Renal pelvis (tissue), 4 donors: Measurements from ENCODE around the gene FN1. TPM values are rescaled to one million over a fixed set of nuclear protein-coding genes. Genes with fewer than 3 reads are reported as not detected.
A peak's percentile ranks its signal among the peaks of the same experiment; 100 is the strongest.

ENCODE experiments used
- DNase-seq: peaks from one replicate; pipeline ENCODE4 v3.0.0-alpha.2; 2013
- polyA plus RNA-seq, 3 donors: library from polyadenylated mRNA; unstranded; fragments of 120-200 nt; gene quantifications; one replicate each; pipeline ENCODE4 v1.2.1, GENCODE V29; 2013; ENCODE audit not compliant: insufficient read length in 3 of 3

The FN1 gene
- polyA plus RNA-seq, 3 donors: 399 to 514 (median 427) TPM

- DNase-seq: no peak
These were observed 14.5 kb upstream of the FN1 start for GRCh38 chr2:215450188-215451011.

DNA sequence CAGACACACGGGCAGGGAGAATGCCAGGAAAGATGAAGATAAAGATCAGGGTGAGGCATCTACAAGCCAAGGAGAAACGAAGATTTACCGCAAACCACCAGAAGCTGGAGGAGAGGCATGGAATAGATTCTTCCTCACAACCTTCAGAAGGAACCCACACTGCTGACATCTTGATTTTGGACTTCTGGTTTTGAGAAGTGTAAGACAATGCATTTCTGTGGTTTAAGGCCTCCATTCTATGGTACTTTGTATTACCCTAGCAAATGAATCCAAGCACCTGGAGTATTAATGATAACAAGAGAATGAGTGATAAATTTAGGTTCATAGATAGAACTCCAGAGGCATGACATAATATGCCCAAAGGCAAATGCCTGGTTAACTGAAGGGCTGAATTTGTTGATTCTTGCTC, 11.8 kb upstream of the FN1 start:
- DNase-seq: no peak

DNA sequence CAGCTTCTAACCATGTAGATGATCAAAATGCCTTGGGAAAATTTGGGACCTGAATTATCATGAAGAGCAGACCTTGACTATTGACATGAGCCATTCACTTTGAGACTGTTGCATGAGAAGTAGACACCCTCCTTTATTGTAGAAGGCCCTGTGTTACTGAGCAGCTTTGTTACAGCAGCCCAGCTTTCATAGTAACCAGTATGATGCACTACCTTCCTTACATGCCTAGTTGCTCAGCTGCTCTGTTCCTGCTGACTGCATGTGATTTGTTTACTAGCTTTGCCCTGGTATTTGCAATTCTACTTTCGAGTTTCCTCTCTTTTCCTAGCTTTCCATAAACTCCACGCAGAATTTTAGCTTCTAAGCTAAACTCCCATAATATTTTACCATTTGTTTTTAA, 11.2 kb upstream of the FN1 start:
- DNase-seq: no peak

GRCh38 chr2:215442401-215442787, 6.5 kb upstream of the FN1 start:
- no peak for DNase-seq

GRCh38 chr2:215441560-215442400, 5.9 kb upstream of the FN1 start:
- DNase-seq: no peak

GRCh38 chr2:215439980-215440512, 4.2 kb upstream of the FN1 start:
- DNase-seq: no peak

- DNase-seq: no peak
These were observed 3.5 kb upstream of the FN1 start for GRCh38 chr2:215439404-215439803.

DNA sequence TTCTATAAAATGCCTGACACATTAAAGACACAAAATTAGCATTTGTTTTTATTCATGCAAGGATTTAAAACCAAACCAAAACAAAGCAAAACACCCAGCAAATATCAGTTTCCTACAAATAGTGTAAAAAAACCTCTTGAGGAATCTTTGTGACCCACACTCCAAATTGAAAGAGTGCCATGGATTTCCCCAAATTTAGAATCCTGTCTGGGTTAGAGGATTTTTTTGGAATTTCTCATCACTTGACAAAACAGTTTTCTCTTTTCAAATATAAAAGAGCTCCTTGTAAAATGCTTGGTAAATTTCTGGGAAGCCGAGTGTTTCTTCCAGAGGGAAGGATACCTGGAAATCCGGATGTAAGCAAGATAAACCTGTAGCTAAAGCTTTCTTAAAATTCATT, 1.7 kb upstream of the FN1 start:
- no peak for DNase-seq

DNA sequence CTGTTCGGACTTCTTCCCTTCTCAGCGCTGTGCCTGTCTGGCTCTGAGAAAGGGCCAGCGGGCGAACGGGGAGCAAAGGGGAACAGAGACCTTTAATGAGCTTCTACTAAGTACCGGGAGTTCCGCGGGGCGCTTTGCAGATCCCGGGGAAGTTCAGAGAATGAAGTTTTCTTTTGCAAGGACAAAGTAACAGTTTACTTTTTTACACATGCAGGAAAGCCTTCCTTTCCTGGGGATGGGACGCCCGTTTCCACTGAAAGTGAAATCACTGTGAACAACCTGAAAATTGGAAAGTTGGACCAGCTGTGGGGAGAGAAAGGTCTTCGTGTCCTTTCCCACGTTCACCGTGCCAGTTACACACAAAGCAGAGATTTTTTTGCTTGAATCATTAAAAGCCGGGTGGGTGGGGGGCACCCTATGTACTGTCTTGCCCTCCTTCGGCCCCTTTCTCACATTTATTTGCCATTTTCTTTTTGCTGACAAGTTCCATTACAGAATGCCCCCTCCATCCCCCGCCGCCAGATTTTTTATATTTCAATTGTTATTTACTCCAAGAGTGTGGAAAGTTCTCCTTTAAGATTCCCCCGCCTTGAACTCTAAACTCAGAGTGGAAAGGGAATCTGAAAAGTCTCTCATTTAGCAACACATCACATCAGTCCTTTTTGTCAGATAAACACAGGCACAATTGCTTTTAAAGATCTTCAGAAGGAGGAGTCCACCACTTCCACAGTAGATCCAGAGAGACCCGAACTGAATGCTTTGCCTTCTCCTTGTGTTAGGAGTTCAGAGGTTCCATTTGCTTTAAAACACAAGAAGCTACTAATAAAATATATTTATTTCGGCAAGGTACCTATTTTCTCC, 1.1 kb upstream of the FN1 start:
- DNase-seq: peak; percentile 14

DNA sequence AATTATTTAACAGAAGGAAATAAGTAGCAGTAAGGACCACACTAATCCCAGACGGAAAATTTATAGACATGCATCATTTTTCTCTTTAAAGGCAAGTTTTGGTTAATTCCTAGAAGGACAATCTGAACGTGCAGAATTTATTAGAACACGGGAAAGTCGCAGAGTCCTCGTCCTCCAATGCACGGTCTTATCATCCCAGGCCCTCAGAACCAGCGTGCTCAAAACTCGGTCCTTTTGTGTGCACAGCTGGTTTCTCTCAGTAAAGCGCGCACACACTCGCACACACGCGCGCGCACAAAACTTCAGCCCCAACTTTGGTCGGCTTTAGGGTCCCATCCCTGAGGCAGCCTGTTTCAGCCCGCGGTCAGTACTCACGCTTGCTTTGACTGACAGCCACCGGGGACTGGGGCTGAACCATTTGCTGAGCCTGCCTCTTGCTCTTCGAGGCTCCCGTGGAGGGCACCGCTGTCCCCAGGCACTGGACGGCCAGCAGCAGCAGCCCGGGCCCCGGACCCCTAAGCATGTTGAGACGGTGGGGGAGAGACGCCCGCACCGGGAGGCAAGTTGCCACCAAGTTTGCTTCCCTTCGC, 493 bp downstream of the FN1 start:
- peak; percentile 57 for DNase-seq

- peak; percentile 31 for DNase-seq
These were observed 1.2 kb downstream of the FN1 start for GRCh38 chr2:215434447-215435279.

DNA sequence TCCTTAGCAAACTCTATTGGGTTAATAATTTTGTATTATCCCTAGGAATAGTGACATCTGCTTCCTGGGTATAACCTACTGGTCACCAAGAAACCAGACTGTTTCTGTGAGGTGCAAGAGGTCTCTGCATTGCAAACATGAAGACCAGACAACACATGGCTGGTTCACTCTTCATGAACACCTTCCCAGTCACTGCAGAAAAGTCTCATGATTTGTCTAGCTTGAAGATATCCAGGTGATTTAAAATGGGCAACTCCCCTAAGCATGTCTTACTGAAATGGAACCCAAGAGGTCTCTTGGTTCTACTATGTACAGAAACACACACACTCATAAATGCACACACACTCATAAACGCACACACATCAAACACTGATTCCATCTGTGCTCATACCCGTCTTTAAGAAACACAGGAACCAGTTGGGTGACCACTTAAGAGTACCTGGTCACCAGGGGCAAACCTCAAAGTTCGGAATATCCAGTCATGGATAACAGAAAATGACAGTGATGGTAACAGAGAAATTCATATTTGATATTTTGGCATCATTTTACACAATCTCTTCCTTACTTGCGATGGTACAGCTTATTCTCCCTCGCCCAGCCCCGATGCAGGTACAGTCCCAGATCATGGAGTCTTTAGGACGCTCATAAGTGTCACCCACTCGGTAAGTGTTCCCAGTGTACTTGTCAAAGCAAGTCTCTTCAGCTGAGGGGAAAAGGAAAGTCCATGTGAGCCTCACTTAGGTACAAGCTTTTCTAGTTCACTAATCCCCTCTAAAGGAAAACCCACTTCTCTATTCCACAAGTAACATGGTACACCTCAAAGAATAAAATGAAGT, 2.9 kb downstream of the FN1 start:
- DNase-seq: no peak

DNA sequence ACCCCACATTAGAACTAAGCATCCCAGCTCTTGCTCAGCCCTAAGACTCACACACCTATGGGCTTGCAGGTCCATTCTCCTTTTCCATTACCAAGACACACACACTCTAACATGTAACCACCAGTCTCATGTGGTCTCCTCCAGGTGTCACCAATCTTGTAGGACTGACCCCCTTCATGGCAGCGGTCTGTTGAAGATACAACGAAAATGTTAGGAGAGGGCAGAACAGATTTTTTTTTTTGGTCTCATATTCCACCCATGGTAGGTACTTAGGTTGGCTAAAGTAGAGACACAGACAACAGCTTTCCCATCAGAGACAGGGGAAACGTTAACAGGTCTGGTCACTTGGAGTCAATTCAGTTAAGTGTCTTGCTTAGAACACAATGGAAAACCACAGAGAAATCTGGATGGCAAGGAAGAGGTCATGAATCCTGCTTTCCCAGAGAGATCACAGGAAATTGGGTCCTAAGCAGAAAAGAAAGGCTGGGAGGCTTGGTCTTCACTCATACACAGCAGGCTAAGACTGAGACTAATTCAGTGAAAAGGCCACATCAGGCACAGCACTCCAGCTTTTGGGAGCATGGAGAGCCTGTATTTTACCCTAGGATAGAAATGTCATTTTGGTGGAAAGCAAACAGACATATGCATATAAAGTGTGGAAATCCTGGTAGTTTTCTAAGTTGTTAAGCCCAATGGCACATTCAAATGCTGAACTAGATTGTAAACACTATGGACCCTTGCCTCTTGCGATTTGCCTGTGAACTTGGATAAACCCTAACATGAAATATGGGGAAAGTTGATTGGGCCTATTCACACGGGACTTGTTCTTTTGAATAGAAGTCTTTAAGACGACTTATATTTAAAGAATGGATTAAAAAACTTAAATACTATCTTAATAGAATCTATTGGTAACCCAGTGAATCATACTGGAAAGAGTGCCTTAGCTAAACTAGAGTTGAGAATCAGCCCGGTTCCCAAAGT, 3.8 kb downstream of the FN1 start:
- DNase-seq: no peak

DNA sequence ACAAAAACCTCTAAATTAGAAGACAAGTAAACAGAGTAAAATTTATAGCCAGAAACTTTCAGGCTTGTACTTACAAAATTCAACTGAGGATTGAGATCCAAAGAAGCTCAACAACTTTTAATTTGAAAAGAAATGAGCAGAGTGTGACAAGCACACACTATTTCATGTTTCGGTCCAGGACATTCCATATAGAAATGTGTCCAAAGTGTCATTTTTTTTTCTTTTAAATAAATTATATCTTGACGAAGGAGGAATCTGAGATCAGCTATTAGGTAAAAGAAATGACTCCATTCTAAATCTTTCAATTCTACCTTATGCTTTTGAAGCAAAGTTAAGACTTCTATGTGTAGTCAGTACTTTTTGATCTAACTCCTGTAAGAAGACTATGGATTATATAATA, 4.6 kb downstream of the FN1 start:
- DNase-seq: no peak

DNA sequence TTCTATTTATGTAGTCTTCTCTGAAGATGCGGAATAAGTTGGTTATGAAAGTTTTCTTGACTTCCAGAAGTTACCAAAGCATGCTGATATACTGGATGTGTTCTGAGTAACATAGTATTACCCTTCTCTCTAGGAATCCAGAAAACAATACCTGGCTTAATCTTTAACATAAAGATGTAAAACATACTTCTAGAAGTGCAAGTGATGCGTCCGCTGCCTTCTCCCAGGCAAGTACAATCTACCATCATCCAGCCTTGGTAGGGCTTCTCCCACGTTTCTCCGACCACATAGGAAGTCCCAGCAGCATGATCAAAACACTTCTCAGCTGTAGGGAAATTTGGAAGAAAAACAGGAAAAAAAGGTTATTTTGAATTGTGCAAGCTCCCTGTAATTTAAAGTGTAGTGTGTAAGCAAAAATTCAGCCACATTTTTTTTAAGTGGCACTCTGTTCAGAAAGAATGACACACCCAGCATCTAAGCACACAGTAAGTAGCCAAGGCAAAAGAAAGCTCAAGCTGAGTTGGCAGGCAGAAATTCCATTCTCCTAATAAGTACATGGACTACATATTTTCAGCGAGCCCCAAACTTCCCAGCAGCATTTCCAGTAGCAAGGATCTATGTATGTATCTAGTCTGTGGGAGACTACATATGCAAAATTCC, 5.2 kb downstream of the FN1 start:
- no peak for DNase-seq

DNA sequence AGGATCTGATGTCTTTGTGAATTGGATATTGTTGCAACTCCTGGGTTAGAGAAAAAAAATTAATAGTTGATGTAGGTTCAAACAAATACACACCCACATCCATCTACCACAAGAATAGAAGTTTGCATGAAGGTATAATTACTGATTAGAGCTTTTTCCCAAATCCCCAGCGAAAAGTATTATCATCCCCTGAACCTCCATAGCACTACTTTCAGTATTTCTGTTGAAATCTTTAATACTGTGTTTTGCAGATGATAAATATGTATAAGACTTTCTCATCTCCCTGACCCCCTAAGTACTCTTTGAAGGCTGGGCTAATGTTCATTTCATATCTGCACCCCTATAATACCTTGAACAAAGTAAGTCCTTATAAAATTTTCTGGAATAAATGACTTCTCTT, 6.4 kb downstream of the FN1 start:
- DNase-seq: no peak

DNA sequence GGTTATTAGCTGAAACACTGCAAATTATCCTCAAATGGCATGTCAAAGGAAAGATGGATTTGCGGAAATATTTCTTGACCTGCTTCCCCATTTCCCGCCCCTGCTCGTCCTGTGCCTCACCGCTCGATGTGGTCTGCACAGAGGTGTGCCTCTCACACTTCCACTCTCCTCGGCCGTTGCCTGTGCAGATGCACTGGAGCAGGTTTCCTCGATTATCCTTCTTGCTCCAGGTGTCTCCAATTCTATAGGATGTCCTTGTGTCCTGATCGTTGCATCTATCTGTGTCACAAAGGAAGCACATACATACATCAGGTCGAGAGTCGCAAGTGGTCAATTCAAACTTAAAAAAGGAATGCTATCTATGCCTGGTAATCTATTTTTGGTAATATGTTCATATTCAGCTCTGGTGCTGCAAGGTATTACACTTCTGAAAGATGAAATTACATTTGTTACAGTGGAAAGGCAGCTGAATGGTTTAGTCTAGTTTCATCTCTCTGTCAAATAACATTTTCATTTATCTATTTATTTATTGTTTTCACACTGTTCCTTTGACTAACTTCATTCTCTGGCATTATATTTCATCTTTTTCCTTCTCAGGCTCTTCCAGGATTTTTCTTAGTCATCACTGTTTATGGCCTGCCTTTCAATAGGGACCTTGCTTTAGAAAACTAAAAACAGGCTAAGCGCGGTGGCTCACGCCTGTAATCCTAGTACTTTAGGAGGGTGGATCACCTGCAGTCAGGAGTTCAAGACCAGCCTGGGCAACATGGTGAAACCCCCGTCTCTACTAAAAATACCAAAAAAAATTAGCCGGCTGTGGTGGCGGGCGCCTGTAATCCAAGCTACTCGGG, 7.6 kb downstream of the FN1 start:
- no peak for DNase-seq
